SW 1271 (cell line): ENCODE measurements around the gene ANGPTL2.
A peak's percentile ranks its signal among the peaks of the same experiment; 100 is the strongest.
"Not testable (repeated sequence)": the region's sequence is repeated elsewhere in the genome, so short reads cannot be mapped to it uniquely, and the experiment has no call there.

Experiments used
- DNase-seq, 2 experiments: peaks; one replicate each; lab custom pipeline; 2025; lab: John Stamatoyannopoulos, UW

The ANGPTL2 gene

GRCh38 chr9:127122176-127123063, at the start of gene ANGPTL2:
Gene ANGPTL2 (minus strand): TSS chr9:127122635. CDS start chr9:127108731, 13,904 bp downstream.
- DNase-seq, result no peak

GRCh38 chr9:127171348-127171747, 48.9 kb upstream of the ANGPTL2 start:
- not testable (repeated sequence) for DNase-seq

- DNase-seq, result no peak
Observed at GRCh38 chr9:127170652-127171051, 48.2 kb upstream of the ANGPTL2 start.

GRCh38 chr9:127170103-127170502, 47.7 kb upstream of the ANGPTL2 start:
- no peak for DNase-seq

- no peak for DNase-seq
Observed at GRCh38 chr9:127169575-127169883, 47.1 kb upstream of the ANGPTL2 start.

- DNase-seq, result no peak
Observed at GRCh38 chr9:127168756-127169574, 46.5 kb upstream of the ANGPTL2 start.

GRCh38 chr9:127167560-127168326, 45.3 kb upstream of the ANGPTL2 start:
- DNase-seq, result no peak

- no peak for DNase-seq
Observed at GRCh38 chr9:127166651-127167524, 44.5 kb upstream of the ANGPTL2 start.

- no peak for DNase-seq
Observed at GRCh38 chr9:127166111-127166510, 43.7 kb upstream of the ANGPTL2 start.

GRCh38 chr9:127165116-127165515, 42.7 kb upstream of the ANGPTL2 start:
- no peak for DNase-seq

- peak in 1 of 2 experiments; percentile 48 for DNase-seq
Observed at GRCh38 chr9:127163409-127163808, 41.0 kb upstream of the ANGPTL2 start.

- no peak for DNase-seq
Observed at GRCh38 chr9:127162864-127163365, 40.5 kb upstream of the ANGPTL2 start.

- DNase-seq, result no peak
Observed at GRCh38 chr9:127162046-127162863, 39.8 kb upstream of the ANGPTL2 start.

GRCh38 chr9:127161081-127161624, 38.7 kb upstream of the ANGPTL2 start:
- no peak for DNase-seq

- no peak for DNase-seq
Observed at GRCh38 chr9:127159949-127160610, 37.6 kb upstream of the ANGPTL2 start.

- peak in 1 of 2 experiments; percentile 6 for DNase-seq
Observed at GRCh38 chr9:127159325-127159801, 36.9 kb upstream of the ANGPTL2 start.

GRCh38 chr9:127158786-127159324, 36.4 kb upstream of the ANGPTL2 start:
- DNase-seq, result no peak

GRCh38 chr9:127155314-127155960, 33.0 kb upstream of the ANGPTL2 start:
- DNase-seq, result no peak
